Esophagus (tissue), 2 donors: Measurements from ENCODE around the gene DUS2. TPM values are rescaled to one million over a fixed set of nuclear protein-coding genes. Genes with fewer than 3 reads are reported as not detected.

ENCODE experiments used
- H3K27ac ChIP-seq, 2 donors: one replicate each; pipeline ENCODE4 v1.5.1; 2013; ENCODE audit warnings: low read depth in 2 of 2, mild to moderate bottlenecking in 2 of 2, inconsistent platforms in 1 of 2, low read length in 1 of 2, moderate library complexity in 1 of 2
- H3K27me3 ChIP-seq, 2 donors: one replicate each; pipeline ENCODE4 v1.6.1; 2013; ENCODE audit warnings: low read length in 2 of 2, control low read depth in 1 of 2, mild to moderate bottlenecking in 1 of 2; ENCODE audit not compliant: insufficient read depth in 2 of 2, control insufficient read depth in 1 of 2
- H3K36me3 ChIP-seq, 2 donors: one replicate each; pipeline ENCODE4 v1.6.1; 2013; ENCODE audit warnings: low read length in 1 of 2; ENCODE audit not compliant: control insufficient read depth in 2 of 2, insufficient read depth in 2 of 2
- H3K4me1 ChIP-seq, 2 donors: one replicate each; pipeline ENCODE4 v1.6.1; 2013; ENCODE audit warnings: low read length in 1 of 2; ENCODE audit not compliant: control insufficient read depth in 2 of 2, insufficient read depth in 2 of 2
- H3K4me3 ChIP-seq, 2 donors: one replicate each; pipeline ENCODE4 v1.5.1; 2013; ENCODE audit warnings: low read length in 2 of 2, mild to moderate bottlenecking in 2 of 2, low read depth in 1 of 2, moderate library complexity in 1 of 2
- H3K9me3 ChIP-seq, 2 donors: one replicate each; pipeline ENCODE4 v1.6.1; 2013; ENCODE audit warnings: mild to moderate bottlenecking in 2 of 2, low read depth in 1 of 2, low read length in 1 of 2, moderate library complexity in 1 of 2; ENCODE audit not compliant: control insufficient read depth in 2 of 2, insufficient read depth in 1 of 2
- WGBS, 2 donors: extraction: QIAGEN DNeasy Blood & Tissue Kit; methylation state at CpG; one replicate each; pipeline ENCODE4 v1.1.7; 2013; 5-methylcytosine and 5-hydroxymethylcytosine counted together
- polyA plus RNA-seq, 2 donors: library from polyadenylated mRNA; stranded (reverse); fragments of 200-250 nt; gene quantifications; one replicate each; pipeline ENCODE4 v1.2.3, GENCODE V29; 2013
- donor health status: healthy with polysubstance abuse.
- donor health status: Bipolar disorder and iron deficiency.

The DUS2 gene
- 10 to 100 TPM in 1 of 2 donors, 1 to 10 TPM in 1; 6.2 to 11.1 TPM for polyA plus RNA-seq

GRCh38 chr16:68022728-68023537, at the start of gene DUS2, which contains the start of gene DDX28:
DUS2 (plus strand) TSS chr16:68023284; CDS start chr16:68038024, 14,740 bp downstream.
DDX28 (minus strand) TSS chr16:68023232; CDS start chr16:68023202, 30 bp downstream.
- peaks cover 0 to 3% of the 10 kb centered on the region in 2 donors for H3K36me3 ChIP-seq
- H3K27ac ChIP-seq = peak within 1 kb of the TSS; percentile 72 to 94
- H3K27me3 ChIP-seq = no peaks in the 10 kb centered on the region
- WGBS, 2 donors = 0% methylated on average over 79 to 84 of the region's 84 CpGs
- peaks cover 8 to 11% of the 10 kb centered on the region in 2 donors for H3K4me1 ChIP-seq
- H3K4me3 ChIP-seq = peak within 1 kb of the TSS; percentile 75 to 99
- no peaks in the 10 kb centered on the region for H3K9me3 ChIP-seq

DNA sequence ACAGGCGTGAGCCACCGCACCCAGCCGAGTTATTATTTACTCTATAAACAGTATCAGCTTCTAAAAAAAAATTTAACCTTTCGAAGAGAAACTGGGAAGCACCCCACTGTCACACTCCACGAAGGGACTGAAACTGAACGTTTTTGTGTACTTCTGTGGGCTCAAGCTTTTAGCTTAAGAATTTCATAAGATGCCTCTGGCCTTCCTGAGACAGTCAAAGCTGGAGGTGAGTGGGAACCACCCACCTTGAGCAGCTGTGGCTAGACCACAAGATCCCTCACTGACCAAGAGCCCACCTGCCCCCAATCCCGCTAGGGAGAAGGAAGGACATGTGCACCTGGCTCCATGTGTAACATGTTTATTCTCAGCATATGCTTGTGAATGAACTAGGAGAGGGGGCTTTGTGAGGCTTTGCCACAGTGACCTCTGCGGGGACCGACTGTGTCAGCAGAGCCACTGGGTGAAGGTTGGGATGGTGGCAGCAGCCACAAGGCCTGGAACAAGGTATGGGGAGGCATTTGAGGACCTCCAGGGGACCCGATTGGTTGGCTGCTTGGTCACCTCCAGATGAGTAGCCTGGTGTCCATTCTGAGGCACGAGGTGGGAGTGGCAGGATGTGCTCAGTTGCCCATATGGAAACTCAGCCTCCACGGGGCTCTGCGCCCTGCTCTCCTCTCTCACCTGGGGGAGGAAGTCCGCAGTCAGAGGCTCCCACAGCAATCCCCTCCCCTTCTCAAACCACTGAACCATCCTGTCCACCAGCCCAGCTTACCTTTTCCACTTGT, 47.6 kb upstream of the DUS2 start:
- Histone ChIP-seq H3K27ac (no peak overlapping the region), H3K4me1 (no peaks in the 10 kb centered on the region), H3K36me3 (no peaks in the 10 kb centered on the region), H3K4me3 (no peak overlapping the region), H3K9me3 (no peaks in the 10 kb centered on the region), H3K27me3 (no peaks in the 10 kb centered on the region)
- 73 to 74% methylated on average over 14 of the region's 14 CpGs for WGBS, 2 donors

GRCh38 chr16:67976205-67976604, 46.9 kb upstream of the DUS2 start:
- 92 to 94% methylated on average over 2 of the region's 2 CpGs for WGBS, 2 donors
- no peak overlapping the region for H3K27ac ChIP-seq
- H3K9me3 ChIP-seq = no peaks in the 10 kb centered on the region
- H3K27me3 ChIP-seq = no peaks in the 10 kb centered on the region
- no peaks in the 10 kb centered on the region for H3K4me1 ChIP-seq
- no peaks in the 10 kb centered on the region for H3K36me3 ChIP-seq
- no peak overlapping the region for H3K4me3 ChIP-seq

- no peaks in the 10 kb centered on the region for H3K4me1 ChIP-seq
- no peaks in the 10 kb centered on the region for H3K27me3 ChIP-seq
- H3K27ac ChIP-seq = no peak overlapping the region
- no peaks in the 10 kb centered on the region for H3K36me3 ChIP-seq
- 66 to 74% methylated on average over 5 of the region's 5 CpGs for WGBS, 2 donors
- no peaks in the 10 kb centered on the region for H3K9me3 ChIP-seq
- H3K4me3 ChIP-seq = no peak overlapping the region
Observed at GRCh38 chr16:67977005-67977404, 46.1 kb upstream of the DUS2 start.

DNA sequence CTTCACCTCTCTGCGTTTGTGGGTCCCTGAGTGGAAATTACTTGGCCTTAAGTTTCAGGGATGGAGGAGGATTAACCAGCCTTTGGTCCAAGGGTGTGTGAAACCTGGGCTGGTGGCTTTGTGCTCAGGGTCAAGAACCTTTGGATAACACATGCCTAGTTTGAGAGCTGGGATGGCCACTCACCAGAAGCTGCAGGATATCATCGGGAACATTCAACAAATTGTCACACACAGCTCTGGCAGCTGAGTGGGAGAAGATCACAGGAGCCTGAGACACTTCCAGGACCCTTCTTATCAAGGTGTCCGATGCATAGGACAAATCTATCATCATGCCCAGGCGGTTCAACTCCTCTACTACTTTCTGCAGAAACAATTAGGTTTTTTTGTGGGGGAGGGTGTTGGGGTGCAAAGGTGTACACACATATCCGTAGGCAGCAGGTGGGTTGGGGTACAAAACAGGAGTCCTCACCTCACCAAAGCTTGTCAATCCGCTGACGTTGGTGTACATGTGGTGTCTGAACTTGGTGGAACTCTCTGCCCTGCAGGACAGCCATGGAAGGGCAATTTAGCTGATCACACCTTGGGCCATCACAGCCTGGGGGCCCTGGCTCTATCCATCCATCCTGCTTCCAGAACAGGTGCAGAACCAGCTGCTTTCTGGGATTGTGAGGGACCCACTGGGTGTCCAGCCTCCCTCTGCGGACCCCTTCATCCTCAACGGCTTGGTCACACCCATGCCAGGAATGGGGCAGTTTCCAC, 45.4 kb upstream of the DUS2 start:
- Histone ChIP-seq H3K9me3 (no peaks in the 10 kb centered on the region), H3K4me3 (no peak overlapping the region), H3K36me3 (no peaks in the 10 kb centered on the region), H3K27me3 (no peaks in the 10 kb centered on the region), H3K27ac (no peak overlapping the region), H3K4me1 (no peaks in the 10 kb centered on the region)
- WGBS, 2 donors = 78 to 85% methylated on average over 9 of the region's 9 CpGs

DNA sequence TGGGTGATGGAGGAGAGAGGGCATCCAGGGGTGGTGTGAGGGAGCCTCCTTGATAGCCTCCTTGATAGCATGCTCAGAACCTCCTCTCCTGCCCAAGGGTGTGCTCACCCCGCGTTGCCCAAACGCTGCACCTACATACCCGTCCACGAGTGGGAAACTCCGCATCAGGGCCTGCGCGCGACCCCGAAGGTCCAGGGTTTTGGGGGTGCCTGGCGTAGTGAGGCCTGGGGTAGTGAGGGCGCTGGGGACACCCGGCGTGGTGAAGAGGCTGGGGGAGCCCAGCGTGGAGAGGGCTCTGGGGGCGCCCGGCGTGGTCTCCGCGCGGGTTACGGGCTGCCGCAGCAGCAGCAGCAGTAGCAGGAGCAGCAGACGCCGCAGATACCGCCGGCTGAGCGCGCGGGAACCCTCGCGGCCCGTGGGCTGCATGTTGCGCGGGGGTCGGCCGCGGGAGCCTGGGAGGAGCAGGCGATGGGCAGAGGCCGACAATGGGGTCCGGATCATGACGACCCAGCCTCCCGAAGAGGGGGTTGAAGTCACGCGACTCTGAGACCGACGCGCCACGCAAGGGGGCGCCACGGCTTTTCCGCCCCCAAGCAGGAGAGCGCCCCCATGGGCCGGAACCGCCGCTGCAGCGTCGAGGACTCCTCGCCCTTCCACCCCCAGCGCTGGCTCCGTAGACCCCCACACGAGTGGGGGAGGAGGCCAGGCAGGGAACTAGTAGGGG, 43.0 kb upstream of the DUS2 start, which contains the start of gene DPEP3:
Gene DPEP3 (minus strand): TSS at position 545 of the 724 bp plus-strand sequence. CDS start 119 bp downstream, at position 426.
- WGBS, 2 donors = 64 to 67% methylated on average over 61 to 62 of the region's 62 CpGs
- Histone ChIP-seq H3K4me3 (no peak within 1 kb of the TSS), H3K36me3 (no peaks in the 10 kb centered on the region), H3K27ac (no peak within 1 kb of the TSS), H3K27me3 (no peaks in the 10 kb centered on the region), H3K4me1 (peaks cover 0 to 2% of the 10 kb centered on the region in 2 donors), H3K9me3 (no peaks in the 10 kb centered on the region)

GRCh38 chr16:67982011-67982696, 40.9 kb upstream of the DUS2 start:
- H3K9me3 ChIP-seq = no peaks in the 10 kb centered on the region
- H3K27me3 ChIP-seq = no peaks in the 10 kb centered on the region
- peaks cover 0 to 2% of the 10 kb centered on the region in 2 donors for H3K4me1 ChIP-seq
- WGBS, 2 donors = 93 to 95% methylated on average over 49 of the region's 49 CpGs
- H3K27ac ChIP-seq = no peak overlapping the region
- no peak overlapping the region for H3K4me3 ChIP-seq
- H3K36me3 ChIP-seq = no peaks in the 10 kb centered on the region

DNA sequence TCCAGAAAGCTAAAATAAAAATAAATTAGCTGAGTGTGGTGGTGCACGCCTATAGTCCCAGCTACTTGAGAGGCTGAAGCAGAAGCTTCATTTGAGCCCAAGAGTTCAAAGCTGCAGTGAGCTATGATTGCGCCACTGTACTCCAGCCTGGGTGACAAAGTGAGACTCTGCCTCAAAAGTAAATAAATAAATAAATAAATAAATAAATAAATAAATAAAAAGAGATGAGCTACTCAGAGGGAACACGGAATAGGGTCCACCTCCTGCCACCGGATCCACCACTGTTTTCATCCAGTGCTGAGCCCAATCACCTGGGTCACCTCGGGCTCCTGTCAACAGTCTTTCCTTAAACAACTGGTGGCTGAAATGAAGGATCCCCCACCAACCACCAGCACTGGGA, 36.1 kb upstream of the DUS2 start:
- Histone ChIP-seq H3K4me3 (no peak overlapping the region), H3K4me1 (peaks cover 0 to 2% of the 10 kb centered on the region in 2 donors), H3K9me3 (no peaks in the 10 kb centered on the region), H3K27me3 (no peaks in the 10 kb centered on the region), H3K36me3 (peaks cover 0 to 4% of the 10 kb centered on the region in 2 donors), H3K27ac (no peak overlapping the region)
- 87 to 89% methylated on average over 5 of the region's 5 CpGs for WGBS, 2 donors
